ENCODE measurements around the gene ABCF3. TPM values are rescaled to one million over a fixed set of nuclear protein-coding genes. Genes with fewer than 3 reads are reported as not detected.

The ABCF3 gene
- total RNA-seq, 6 experiments from 2014 or later: 53.3 to 70.9 (median 63.4) TPM

DNA sequence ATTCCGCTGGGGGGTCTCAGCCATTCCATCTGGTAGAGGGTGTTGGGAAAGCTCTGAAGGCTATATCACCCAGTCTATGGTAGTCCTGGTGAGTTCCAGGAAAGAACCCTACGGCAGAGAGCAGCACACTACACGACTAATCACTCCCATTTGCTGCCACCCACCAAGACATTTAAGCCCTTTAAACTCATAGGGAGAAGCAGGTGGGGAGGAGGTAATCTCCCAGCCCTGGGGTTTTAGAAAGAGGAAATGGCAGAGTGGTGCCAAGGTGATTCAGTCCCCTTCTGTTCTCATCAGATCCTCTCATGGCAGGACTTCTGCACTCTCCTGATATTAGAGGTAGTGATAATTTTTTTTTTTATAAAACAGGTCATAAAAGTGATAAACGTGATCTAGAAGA, 32.8 kb downstream of the ABCF3 start:
- H3K27ac Mint-ChIP-seq: no peak overlapping the region
- no peak for TF ChIP-seq CTCF (IDR thresholded peaks at IDR 0.05)
- H3K4me3 Mint-ChIP-seq: no peak overlapping the region
- no peaks in the 10 kb centered on the region for H3K9me3 Mint-ChIP-seq
- no peaks in the 10 kb centered on the region for H3K36me3 Mint-ChIP-seq (ENCODE audit: low read depth)
- DNase-seq: no peak
- no peaks in the 10 kb centered on the region for H3K4me1 Mint-ChIP-seq (ENCODE audit: low read depth)
- H3K27me3 Mint-ChIP-seq (ENCODE audit: insufficient read depth): no peaks in the 10 kb centered on the region; the same call in 1 of the 2 replicates

GRCh38 chr3:184222521-184222920, 36.5 kb downstream of the ABCF3 start:
- Mint-ChIP-seq H3K4me1 (ENCODE audit: low read depth) (no peaks in the 10 kb centered on the region), H3K27me3 (ENCODE audit: insufficient read depth) (peaks cover 15% of the 10 kb centered on the region), H3K27ac (no peak overlapping the region), H3K4me3 (no peak overlapping the region), H3K36me3 (ENCODE audit: low read depth) (no peaks in the 10 kb centered on the region), H3K9me3 (no peaks in the 10 kb centered on the region)
- no peak for TF ChIP-seq CTCF (IDR thresholded peaks at IDR 0.05)
- no peak for DNase-seq

GRCh38 chr3:184223946-184224345, 37.9 kb downstream of the ABCF3 start:
- no peak overlapping the region for H3K27ac Mint-ChIP-seq
- no peaks in the 10 kb centered on the region for H3K9me3 Mint-ChIP-seq
- no peak for TF ChIP-seq CTCF (IDR thresholded peaks at IDR 0.05)
- H3K4me3 Mint-ChIP-seq: no peak overlapping the region
- no peak for DNase-seq
- H3K27me3 Mint-ChIP-seq (ENCODE audit: insufficient read depth): peaks cover 27% of the 10 kb centered on the region
- H3K36me3 Mint-ChIP-seq (ENCODE audit: low read depth): no peaks in the 10 kb centered on the region
- no peaks in the 10 kb centered on the region for H3K4me1 Mint-ChIP-seq (ENCODE audit: low read depth)

DNA sequence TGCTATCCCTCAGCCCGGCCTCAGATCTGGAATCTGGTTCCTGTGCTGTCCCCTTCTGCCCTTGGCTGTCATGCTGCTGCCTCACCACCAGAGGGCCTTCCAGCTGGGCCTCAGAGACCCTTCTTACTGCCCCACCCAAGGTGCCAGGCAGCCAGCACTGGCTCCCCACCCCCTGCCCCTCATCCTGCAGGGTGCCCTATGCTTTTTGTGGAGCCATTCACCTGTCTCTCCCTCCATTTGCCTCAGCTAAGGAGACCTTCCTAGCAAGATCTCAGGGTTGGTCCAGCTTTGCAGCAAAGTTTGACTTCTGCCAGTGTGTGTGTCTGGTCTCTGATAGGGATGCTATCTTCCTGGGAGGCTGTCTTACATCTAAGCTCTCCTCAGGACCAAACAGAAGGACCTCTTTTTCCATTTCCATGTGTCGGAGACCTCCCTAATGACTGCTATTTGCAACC, 41.5 kb downstream of the ABCF3 start:
- no peaks in the 10 kb centered on the region for H3K9me3 Mint-ChIP-seq

DNA sequence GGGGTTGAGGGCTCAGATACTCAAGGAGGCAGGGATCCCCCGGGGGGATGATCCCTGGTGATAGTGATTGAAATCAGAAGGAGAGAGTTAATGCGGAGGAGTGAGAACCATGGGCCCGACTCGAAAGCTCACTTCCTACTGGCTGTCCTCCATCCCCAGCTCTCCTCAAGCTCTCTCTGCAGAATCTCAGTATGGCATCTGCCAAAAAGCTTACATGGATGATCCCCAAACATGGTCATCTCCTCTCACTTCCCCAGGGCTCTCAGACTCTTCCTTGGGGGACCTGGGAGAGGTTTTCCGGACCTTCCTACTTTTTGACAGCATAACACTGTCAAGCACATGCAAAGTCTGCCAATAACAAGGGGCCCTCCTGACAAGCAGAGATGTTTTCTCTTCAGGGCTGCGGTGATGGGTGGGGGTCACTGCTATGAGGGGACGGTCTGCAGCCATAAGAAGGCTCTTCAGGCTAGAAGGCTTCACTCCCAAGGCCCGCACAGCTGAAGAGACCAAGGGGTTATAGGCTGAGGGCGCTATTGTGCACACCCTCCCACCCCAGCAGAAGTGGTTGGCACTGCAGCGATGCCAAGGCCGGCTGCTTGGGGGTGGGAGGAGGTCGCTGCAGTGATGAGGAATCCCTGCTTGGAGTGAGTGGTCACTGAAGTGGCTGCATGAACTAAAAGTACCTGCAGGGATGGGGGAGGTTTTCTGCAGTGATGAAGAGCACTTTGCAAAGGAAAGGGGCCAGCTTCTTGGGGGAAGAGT, 42.6 kb downstream of the ABCF3 start:
- Mint-ChIP-seq H3K27me3 (ENCODE audit: insufficient read depth) (peaks cover 44% of the 10 kb centered on the region), H3K9me3 (no peaks in the 10 kb centered on the region), H3K36me3 (ENCODE audit: low read depth) (peaks cover 5% of the 10 kb centered on the region; the same call in 1 of the 2 replicates), H3K4me3 (no peak overlapping the region; the same call in 1 of the 2 replicates), H3K27ac (no peak overlapping the region), H3K4me1 (ENCODE audit: low read depth) (peaks cover 6% of the 10 kb centered on the region)
- DNase-seq: no peak
- TF ChIP-seq CTCF (IDR thresholded peaks at IDR 0.05): no peak

More for the DNA sequence above, 41.5 kb downstream of the ABCF3 start:
- TF ChIP-seq CTCF (IDR thresholded peaks at IDR 0.05): peak; percentile 92
- Mint-ChIP-seq H3K27ac (no peak overlapping the region), H3K27me3 (ENCODE audit: insufficient read depth) (peaks cover 43% of the 10 kb centered on the region), H3K4me3 (no peak overlapping the region), H3K36me3 (ENCODE audit: low read depth) (peaks cover 5% of the 10 kb centered on the region; the same call in 1 of the 2 replicates), H3K4me1 (ENCODE audit: low read depth) (peaks cover 6% of the 10 kb centered on the region)
- DNase-seq: no peak

Measured in HFFc6 (cell line).